ELF-1 (cell line): ENCODE results near the gene TNFAIP8L2.

Experiments
- DNase-seq: peaks from one replicate; pipeline ENCODE4 v3.0.0-alpha.2; 2016; ENCODE audit warnings: low read depth, low spot score

The TNFAIP8L2 gene

GRCh38 chr1:151156515-151156819, at the start of gene TNFAIP8L2:
TNFAIP8L2 (plus strand) TSS chr1:151156649; CDS start chr1:151158698, 2,049 bp downstream.
- DNase-seq, result no peak

DNA sequence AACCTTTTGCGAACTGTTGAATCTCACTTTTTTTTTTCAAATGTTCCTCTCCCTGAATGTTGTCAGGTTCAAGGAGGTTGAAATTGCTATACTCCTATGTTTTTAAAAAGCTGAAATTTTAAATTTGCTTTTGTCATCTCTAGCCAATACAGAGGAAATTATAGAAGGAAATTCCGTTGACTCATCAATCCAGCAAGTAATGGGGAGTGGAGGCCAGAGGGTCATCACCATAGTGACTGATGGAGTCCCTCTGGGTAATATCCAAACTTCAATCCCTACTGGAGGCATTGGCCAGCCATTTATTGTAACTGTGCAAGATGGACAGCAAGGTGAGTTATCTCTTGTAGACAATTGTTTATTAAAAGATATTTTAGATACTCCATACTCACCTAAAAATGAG, 49.6 kb upstream of the TNFAIP8L2 start:
- no peak for DNase-seq

DNA sequence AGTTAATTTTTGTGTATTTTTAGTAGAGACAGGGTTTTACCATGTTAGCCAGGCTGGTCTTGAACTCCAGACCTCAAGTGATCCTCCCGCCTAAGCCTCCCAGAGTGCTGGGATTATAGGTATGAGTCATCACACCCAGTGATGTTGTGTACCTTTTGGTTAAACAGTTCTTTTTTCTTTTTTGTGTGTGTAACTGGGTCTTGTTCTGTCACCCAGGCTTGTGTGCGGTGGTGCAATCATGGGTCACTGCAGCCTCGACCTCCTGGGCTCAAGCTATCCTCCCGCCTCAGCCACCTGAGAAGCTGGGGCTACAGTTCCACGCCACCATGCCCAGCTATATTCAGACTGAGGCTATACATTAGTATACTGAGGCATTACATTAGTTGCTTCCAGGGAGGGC, 48.1 kb upstream of the TNFAIP8L2 start:
- no peak for DNase-seq

DNA sequence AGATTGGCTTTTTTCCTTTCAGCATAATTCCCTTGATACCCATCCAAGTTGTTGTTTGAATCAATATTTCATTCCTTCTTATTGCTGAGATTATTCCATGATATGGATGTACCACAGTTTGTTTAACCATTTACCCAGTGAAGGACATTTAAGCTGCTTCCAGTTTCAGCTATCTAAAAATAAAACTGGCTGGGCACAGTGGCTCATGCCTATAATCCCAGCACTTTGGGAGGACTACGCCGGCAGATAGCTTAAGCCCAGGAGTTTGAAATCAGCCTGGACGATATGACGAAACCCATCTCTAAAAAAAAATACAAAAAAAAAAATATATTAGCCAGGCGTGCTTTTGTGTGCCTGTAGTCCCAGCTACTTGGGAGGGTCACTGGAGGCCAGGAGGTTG, 42.6 kb upstream of the TNFAIP8L2 start:
- DNase-seq, result no peak

- DNase-seq, result no peak
Observed at GRCh38 chr1:151124763-151125403, 31.6 kb upstream of the TNFAIP8L2 start.

DNA sequence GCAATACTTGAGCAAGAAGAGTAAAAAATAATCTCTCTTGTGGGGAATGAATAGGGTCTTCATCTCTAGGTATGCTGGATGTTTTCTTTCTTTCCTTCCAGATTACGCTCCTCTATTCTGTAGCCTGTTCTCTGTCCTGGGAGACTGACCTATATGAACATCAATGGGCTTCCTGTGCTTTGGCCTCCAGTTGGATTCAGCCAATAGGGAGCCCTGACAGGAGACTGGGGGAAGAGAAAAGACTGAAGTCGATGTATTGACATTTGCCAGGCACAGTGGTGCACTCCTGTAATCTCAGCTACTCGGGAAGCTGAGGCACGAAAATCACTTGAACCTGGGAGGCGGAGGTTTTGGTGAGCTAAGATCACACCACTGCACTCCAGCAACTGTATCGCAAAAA, 27.6 kb upstream of the TNFAIP8L2 start:
- DNase-seq, result peak; percentile 49

DNA sequence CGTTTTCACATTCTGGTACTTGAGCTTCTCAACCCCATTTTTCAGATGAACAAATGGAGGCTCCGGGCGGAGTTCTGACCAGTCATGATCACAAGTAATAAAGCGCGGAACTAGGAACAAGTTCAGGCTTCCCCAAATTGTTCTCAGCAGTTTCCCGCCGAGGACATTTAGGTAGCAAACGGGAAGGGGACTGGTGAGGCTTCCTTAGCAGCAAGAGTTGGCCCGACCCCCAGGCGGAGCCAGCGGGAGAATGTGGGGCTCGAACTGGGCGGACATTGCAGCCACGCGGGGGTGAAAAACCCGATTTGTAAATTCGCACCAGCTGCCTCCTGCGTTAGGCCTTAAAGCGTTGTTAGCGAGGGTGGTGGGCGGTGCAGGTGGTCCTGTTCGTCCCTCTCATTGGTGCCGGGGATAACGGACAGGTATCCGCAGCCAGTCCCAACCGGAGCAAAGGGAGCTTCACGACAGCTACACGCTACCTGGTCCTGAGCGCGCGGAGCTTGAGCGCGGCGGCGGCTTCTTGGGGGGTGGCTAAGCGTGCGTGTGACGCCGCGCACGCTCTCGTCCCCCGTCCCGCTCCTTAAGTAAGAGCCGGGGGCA, 25.4 kb upstream of the TNFAIP8L2 start:
- peak; percentile 95 for DNase-seq

GRCh38 chr1:151131701-151132334, 24.6 kb upstream of the TNFAIP8L2 start:
- peak; percentile 79 for DNase-seq

- DNase-seq, result peak; percentile 43
Observed at GRCh38 chr1:151132335-151133017, 24.0 kb upstream of the TNFAIP8L2 start.

DNA sequence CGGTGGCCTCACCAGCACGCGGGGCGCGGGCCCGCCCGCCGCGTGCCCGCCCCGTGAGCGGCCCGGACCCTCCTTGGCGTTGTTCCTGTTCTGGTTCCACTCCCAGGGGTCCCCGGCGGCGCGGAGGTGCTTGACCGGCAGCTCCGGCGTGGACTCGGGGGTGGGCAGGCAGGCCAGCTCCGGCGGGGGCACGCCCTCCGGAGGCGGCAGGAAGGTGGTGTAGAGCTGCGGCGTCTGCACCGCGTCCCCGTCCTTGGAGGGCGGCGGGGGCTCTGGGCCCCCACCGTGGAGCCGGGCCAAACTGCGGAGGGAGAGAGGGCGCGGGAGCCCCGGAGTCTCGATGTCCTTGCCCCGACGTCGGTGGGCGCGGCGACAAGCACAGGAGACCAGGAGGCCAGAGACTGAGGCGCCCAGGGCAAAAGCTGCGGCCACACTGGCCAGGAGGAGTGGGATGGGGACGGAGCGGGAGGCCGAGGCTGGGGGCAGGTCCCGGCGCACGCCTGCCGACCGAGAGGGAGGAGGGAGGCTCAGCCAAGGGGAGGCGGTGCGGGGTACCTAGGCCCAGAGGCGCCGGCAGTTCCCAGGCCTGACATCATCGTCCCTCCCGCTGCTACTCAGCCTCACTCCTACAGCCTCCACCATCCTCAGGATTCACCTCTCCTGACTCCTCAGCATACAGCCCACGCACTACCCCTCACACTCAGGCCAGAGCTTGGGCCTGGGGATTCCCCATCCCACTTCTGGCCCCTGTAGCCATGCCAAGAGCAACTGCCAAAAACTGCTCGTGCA, 23.2 kb upstream of the TNFAIP8L2 start:
- peak; percentile 63 for DNase-seq

DNA sequence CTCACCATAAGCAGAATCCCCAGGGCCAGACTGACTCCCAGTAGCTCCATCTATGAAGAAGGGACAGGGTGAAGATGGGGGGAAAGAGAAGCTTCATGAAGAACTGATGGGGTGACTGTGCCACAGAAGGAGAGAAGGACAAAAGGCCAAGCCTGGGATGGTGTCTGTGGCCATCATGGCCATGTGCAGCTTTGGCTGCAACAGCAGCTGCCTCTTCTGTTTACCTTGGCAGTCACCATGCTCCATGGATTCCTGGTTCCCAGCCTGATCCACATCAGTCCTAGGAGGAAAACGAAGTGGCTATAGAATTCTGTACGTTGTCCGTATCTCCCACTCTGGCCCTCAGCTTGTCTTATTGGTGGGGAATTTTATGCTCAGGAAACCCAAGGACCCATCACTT, 22.1 kb upstream of the TNFAIP8L2 start:
- DNase-seq, result no peak

GRCh38 chr1:151134991-151135390, 21.5 kb upstream of the TNFAIP8L2 start:
- no peak for DNase-seq

DNA sequence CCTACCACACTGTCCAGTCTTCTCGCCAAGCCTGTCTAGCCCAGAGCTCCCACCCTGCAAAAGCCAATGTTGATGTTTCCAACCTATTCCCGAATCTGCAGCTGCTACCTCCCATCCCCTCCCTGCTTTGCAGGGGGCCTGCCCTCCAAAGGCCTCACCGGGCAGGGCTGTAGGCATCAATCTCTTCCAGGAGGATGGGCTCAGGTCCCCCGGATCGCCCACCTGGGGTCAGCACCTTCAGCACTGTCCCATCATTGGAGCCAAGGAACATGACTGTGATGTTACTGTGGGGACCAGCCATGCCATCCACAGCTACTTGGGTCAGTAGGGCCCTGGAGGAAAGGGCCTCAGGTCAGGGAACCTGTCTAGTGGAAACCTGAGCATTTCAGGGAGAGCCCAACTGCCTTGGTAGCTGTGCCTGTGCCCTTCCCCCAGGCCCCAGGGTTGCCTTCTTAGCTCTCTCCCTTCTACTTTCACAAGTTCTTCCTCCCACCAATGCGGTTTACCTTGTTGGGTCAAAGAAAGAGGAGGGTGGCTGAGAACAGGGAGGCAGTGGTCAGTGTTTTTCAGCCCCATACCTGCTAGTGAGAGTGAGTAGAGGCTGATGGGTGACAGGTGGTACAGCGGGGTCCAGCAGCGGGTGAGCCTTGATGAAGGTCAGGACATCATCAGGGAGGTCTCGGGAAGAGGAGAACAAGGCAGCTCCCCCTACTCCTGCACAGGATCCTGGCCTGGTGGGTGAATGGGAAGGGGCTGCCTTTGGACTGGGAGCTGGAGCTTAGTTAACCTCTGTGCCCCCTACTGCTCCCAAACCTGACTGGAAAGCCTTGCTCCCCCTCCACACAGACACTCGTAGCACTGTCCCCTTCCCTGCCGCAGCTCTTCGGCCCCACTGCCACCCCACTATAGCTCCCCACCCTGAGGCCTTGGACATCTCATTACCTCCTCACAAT, 20.7 kb upstream of the TNFAIP8L2 start:
- no peak for DNase-seq

DNA sequence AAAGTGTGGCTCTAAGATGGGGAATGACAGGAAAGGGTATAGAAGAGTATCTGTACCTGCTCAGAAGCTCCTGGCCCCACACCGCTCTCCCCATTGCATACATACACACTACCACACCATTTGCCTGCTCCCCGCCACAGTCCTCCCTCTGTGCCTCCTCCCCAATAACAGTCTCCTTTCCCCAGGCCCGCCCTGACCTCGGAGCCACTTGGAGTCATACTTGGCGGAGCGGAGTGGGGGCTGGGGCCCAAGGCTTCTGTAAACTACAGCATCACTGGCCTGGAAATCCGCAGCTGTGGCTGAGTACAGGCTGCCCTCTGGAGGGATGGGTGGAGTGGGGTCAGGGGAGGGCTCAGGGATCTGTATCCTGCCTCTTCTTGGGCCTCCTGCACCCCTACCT, 18.7 kb upstream of the TNFAIP8L2 start:
- DNase-seq, result no peak

GRCh38 chr1:151142411-151143056, 13.9 kb upstream of the TNFAIP8L2 start:
- DNase-seq, result no peak

- DNase-seq, result no peak
Observed at GRCh38 chr1:151143057-151143435, 13.4 kb upstream of the TNFAIP8L2 start.

DNA sequence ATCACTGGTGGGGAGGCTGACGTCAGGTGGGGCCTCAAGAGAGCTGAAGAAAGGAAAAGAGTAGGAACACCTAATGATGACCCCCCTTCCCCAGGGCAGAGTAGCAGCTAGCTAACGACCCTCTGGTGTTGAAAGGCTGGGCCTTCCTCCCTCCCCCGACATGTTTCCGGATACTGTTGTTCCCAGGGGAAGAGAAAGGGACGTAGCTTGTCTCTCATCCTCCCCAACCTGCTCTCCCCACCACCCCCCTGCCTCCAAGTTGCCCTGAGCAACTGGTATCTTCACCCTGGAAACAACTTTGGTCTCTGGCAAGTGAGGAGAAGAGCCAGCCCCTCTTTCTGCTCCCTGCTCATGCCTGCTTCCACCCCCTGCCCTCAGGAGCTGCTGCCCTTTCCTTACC, 12.5 kb upstream of the TNFAIP8L2 start:
- DNase-seq, result no peak

GRCh38 chr1:151144474-151145303, 11.8 kb upstream of the TNFAIP8L2 start:
- peak; percentile 65 for DNase-seq

GRCh38 chr1:151145304-151146071, 11.0 kb upstream of the TNFAIP8L2 start:
- DNase-seq, result peak; percentile 58
